Epithelial cell of proximal tubule (primary cell): ENCODE results near the gene PRPS1. TPM values are rescaled to one million over a fixed set of nuclear protein-coding genes. Genes with fewer than 3 reads are reported as not detected.
A peak's percentile ranks its signal among the peaks of the same experiment; 100 is the strongest.

Experiments used
- DNase-seq: peaks from one replicate; pipeline ENCODE4 v3.0.0-alpha.2; 2011; ENCODE audit warnings: low read depth
- H3K4me3 ChIP-seq: 2 replicates; pipeline ENCODE4 v1.5.1; 2011; ENCODE audit warnings: low read depth, mild to moderate bottlenecking, low read length
- CTCF ChIP-seq: conservative IDR thresholded peaks from 2 replicates; pipeline ENCODE4 v1.5.1; 2012; ENCODE audit warnings: low read depth, mild to moderate bottlenecking, low read length
- total RNA-seq: library from RNA; depleted of rRNA; stranded (reverse); fragments of >200 nt; gene quantifications from 2 replicates; pipeline ENCODE4 v1.2.3, GENCODE V29; 2015

Gene PRPS1
- total RNA-seq, 1 donor from 2014 or later, result 36.3 TPM

- DNase-seq, result no peak
- TF ChIP-seq CTCF, result no peak
- no peak overlapping the region for H3K4me3 ChIP-seq
Observed at GRCh38 chrX:107674480-107675364, 46.4 kb downstream of the PRPS1 start.

GRCh38 chrX:107675365-107675654 lies 47.0 kb downstream of the PRPS1 start:
- no peak overlapping the region for H3K4me3 ChIP-seq
- no peak for TF ChIP-seq CTCF
- DNase-seq, result no peak

GRCh38 chrX:107675823-107676555 lies 47.7 kb downstream of the PRPS1 start:
- no peak for DNase-seq
- H3K4me3 ChIP-seq, result peak overlapping the region; percentile 60
- no peak for TF ChIP-seq CTCF

GRCh38 chrX:107676559-107677378 lies 48.5 kb downstream of the PRPS1 start:
- peak; percentile 69 for DNase-seq
- peak overlapping the region; percentile 60 for H3K4me3 ChIP-seq
- TF ChIP-seq CTCF, result no peak

DNA sequence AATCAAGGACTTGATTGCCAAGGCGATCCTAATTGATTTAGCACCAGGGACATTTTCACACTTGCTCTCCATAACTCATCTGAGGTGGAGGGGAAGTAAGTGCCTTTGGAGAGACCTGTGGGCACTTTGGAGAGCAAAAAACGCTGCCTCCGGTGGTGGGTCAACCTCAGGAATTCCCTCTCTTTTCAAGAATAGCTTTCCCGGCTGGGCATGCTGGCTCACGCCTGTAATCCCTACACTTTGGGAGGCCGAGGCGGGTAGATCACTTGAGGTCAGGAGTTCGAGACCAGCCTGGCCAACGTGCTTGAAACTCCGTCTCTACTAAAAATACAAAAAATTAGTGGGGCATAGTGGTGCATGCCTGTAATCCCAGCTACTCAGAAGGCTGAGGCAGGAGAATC lies 49.2 kb downstream of the PRPS1 start:
- DNase-seq, result no peak
- H3K4me3 ChIP-seq, result peak overlapping the region; percentile 60
- no peak for TF ChIP-seq CTCF

DNA sequence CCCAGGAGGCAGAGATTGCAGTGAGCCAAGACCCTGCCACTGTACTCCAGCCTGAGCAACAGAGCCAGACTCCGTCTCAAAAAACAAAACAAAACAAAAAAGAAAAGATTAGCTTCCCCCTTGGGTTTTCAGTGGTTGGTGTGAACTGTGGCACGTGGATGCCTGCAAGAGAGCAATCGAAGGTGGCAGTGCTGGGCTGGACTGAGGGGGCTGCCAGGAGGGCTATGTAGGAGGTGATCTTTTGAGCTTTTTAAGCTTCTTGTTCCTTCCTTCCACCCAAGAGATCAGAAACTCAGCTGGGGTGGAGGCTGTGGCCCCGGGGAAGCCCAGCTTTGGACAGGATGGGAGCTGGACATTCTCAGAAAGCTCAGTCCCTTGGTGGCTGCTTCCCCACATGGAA lies 49.6 kb downstream of the PRPS1 start:
- no peak for DNase-seq
- H3K4me3 ChIP-seq, result no peak overlapping the region

More for the DNA sequence above, 49.6 kb downstream of the PRPS1 start:
- no peak for TF ChIP-seq CTCF
